ENCODE data around the gene EID3. TPM values are rescaled to one million over a fixed set of nuclear protein-coding genes. Genes with fewer than 3 reads are reported as not detected.

Gene EID3
- total RNA-seq, 1 experiment from 2014 or later = 1.4 TPM

- H3K9me3 ChIP-seq (ENCODE audit: control insufficient read depth, low read depth, low read length) = no peaks in the 10 kb centered on the region
- peaks cover 5% of the 10 kb centered on the region for H3K79me1 ChIP-seq (ENCODE audit: insufficient read depth, low read depth, low read length, poor library complexity, severe bottlenecking)
- H3K27me3 Mint-ChIP-seq (ENCODE audit: low read depth) = peaks cover 4% of the 10 kb centered on the region; the same call in 1 of the 2 replicates
- H3K4me1 Mint-ChIP-seq = peaks cover 26 to 33% of the 10 kb centered on the region in 2 experiments
- H3K4ac ChIP-seq (ENCODE audit: low read depth, low read length) = no peak overlapping the region; the same call in 1 of the 2 replicates
- peaks cover 3 to 6% (median 4%) of the 10 kb centered on the region in 3 experiments; a peak in 6 of 7 replicates for H3K36me3 Mint-ChIP-seq (ENCODE audit: insufficient read depth in 1 of 3, low read depth in 3 of 3)
- H3K79me2 ChIP-seq (ENCODE audit: insufficient read depth, low read length) = peaks cover 16% of the 10 kb centered on the region; the same call in 1 of the 2 replicates
- no peak overlapping the region for H3K23ac ChIP-seq (ENCODE audit: insufficient read length, low read depth, low read length)
- no peak overlapping the region for H4K8ac ChIP-seq (replicated peaks; ENCODE audit: insufficient read length, low read depth, low read length)
- no peaks in the 10 kb centered on the region for H4K20me1 ChIP-seq (ENCODE audit: control insufficient read depth, insufficient read depth, insufficient read length)
- H4K91ac ChIP-seq (ENCODE audit: insufficient read length, low read depth, low read length) = no peak overlapping the region
- no peak overlapping the region for H2BK12ac ChIP-seq (ENCODE audit: insufficient read length, low read depth, low read length)
- H3K27ac Mint-ChIP-seq = peak overlapping the region; percentile 99
- peak overlapping the region; percentile 30 for H3K14ac ChIP-seq (ENCODE audit: insufficient read depth, low read length)
- no peak overlapping the region for H3T11ph ChIP-seq (ENCODE audit: low read length)
- H2BK20ac ChIP-seq (ENCODE audit: low read depth, low read length, poor library complexity, severe bottlenecking) = no peak overlapping the region
- no CpG with 5 or more reads among the region's 40 CpGs for WGBS (ENCODE audit: extremely low coverage, insufficient read length, low lambda C conversion rate)
- peak overlapping the region; percentile 11 for H3K27ac ChIP-seq (ENCODE audit: insufficient read length, low read depth, low read length)
- H3K4me3 Mint-ChIP-seq = peak overlapping the region; percentile 97 to 100
- H3K23me2 ChIP-seq (ENCODE audit: insufficient read length, low read depth, low read length, poor library complexity, severe bottlenecking) = peaks cover 16% of the 10 kb centered on the region
- H3K4me2 ChIP-seq (ENCODE audit: insufficient read depth, insufficient read length, low read length) = peak overlapping the region; percentile 89
- H3K18ac ChIP-seq (ENCODE audit: insufficient read length, low read depth, low read length) = peak overlapping the region; percentile 54
- DNase-seq = peak; percentile 98
- H3K4me1 ChIP-seq (ENCODE audit: insufficient read depth, low read length) = peaks cover 8% of the 10 kb centered on the region; the same call in 1 of the 2 replicates
- H3K56ac ChIP-seq (ENCODE audit: insufficient read length, low read depth, low read length) = no peak overlapping the region
- no peaks in the 10 kb centered on the region for H3K9me3 Mint-ChIP-seq
- TF ChIP-seq CTCF (conservative IDR thresholded peaks at IDR 0.05) = no peak
- H2AFZ ChIP-seq (ENCODE audit: low read length) = no peak overlapping the region
- H2BK15ac ChIP-seq (ENCODE audit: low read depth, low read length) = no peak overlapping the region
- no peaks in the 10 kb centered on the region for H3K27me3 ChIP-seq (ENCODE audit: insufficient read depth, low read length)
- no peak overlapping the region for H2BK5ac ChIP-seq (ENCODE audit: insufficient read length, low read length)
- no peak overlapping the region for H2AK5ac ChIP-seq (ENCODE audit: insufficient read length, low read length)
- H4K5ac ChIP-seq (ENCODE audit: insufficient read length, low read depth, low read length) = no peak overlapping the region
- peak overlapping the region; percentile 36 for H3K9ac ChIP-seq (ENCODE audit: extremely low read depth, insufficient read length, low read length)
- no peak overlapping the region for H2BK120ac ChIP-seq (ENCODE audit: low read depth, low read length, poor library complexity, severe bottlenecking)
Measured at GRCh38 chr12:104286516-104287482, 16.7 kb upstream of the EID3 start.

Data from H9 (cell line).